ENCODE results near the gene STX4. TPM values are rescaled to one million over a fixed set of nuclear protein-coding genes. Genes with fewer than 3 reads are reported as not detected.

Gene STX4
- total and polyA plus RNA-seq, 9 of the 15 experiments (the other 6 are each of a cell fraction or from before 2014, with no cell fraction given): 3.2 to 48.0 (median 21.5) TPM

GRCh38 chr16:31032736-31033708, at the start of gene STX4 (continued):
- TF ChIP-seq, protein P1, sequence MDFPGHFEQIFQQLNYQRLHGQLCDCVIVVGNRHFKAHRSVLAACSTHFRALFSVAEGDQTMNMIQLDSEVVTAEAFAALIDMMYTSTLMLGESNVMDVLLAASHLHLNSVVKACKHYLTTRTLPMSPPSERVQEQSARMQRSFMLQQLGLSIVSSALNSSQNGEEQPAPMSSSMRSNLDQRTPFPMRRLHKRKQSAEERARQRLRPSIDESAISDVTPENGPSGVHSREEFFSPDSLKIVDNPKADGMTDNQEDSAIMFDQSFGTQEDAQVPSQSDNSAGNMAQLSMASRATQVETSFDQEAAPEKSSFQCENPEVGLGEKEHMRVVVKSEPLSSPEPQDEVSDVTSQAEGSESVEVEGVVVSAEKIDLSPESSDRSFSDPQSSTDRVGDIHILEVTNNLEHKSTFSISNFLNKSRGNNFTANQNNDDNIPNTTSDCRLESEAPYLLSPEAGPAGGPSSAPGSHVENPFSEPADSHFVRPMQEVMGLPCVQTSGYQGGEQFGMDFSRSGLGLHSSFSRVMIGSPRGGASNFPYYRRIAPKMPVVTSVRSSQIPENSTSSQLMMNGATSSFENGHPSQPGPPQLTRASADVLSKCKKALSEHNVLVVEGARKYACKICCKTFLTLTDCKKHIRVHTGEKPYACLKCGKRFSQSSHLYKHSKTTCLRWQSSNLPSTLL (IDR thresholded peaks at IDR 0.05): no peak
- 0 out of 2 replicates have a peak, but pooled peaks have one; percentile 56 for TF ChIP-seq ZNF431 (CRISPR knock-in tag; IDR thresholded peaks at IDR 0.05)
- TF ChIP-seq PTRF (tag; IDR thresholded peaks at IDR 0.05): no peak
- TF ChIP-seq SNAPC5 (CRISPR knock-in tag; IDR thresholded peaks at IDR 0.05): no peak
- TF ChIP-seq ZBTB49 (CRISPR knock-in tag; IDR thresholded peaks at IDR 0.05; ENCODE audit: borderline replicate concordance): no peak
- TF ChIP-seq ZBTB11 (CRISPR knock-in tag; IDR thresholded peaks at IDR 0.05): peak in 1 of 3 experiments; percentile 94; a peak in 2 of 6 replicates
- TF ChIP-seq HDAC1 (IDR thresholded peaks at IDR 0.05): peak in 1 of 2 experiments; percentile 90; a peak in 2 of 4 replicates
- no peak for TF ChIP-seq ZNF695 (CRISPR knock-in tag; IDR thresholded peaks at IDR 0.05)
- TF ChIP-seq SIN3A (IDR thresholded peaks at IDR 0.05; ENCODE audit: borderline replicate concordance in 2 of 2, control insufficient read depth in 1 of 2, low read depth in 2 of 2, low read length in 2 of 2): peak; percentile 25 to 82; a peak in 1 of 4 replicates
- no peak for TF ChIP-seq CEBPB (tag; IDR thresholded peaks at IDR 0.05)
- no peak for TF ChIP-seq IFI16 (CRISPR knock-in tag; IDR thresholded peaks at IDR 0.05)
- no peak for TF ChIP-seq YBX1 (IDR thresholded peaks at IDR 0.05)
- TF ChIP-seq, protein P2, sequence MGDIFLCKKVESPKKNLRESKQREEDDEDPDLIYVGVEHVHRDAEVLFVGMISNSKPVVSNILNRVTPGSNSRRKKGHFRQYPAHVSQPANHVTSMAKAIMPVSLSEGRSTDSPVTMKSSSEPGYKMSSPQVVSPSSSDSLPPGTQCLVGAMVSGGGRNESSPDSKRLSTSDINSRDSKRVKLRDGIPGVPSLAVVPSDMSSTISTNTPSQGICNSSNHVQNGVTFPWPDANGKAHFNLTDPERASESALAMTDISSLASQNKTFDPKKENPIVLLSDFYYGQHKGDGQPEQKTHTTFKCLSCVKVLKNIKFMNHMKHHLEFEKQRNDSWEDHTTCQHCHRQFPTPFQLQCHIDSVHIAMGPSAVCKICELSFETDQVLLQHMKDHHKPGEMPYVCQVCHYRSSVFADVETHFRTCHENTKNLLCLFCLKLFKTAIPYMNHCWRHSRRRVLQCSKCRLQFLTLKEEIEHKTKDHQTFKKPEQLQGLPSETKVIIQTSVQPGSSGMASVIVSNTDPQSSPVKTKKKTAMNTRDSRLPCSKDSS (IDR thresholded peaks at IDR 0.05; ENCODE audit: low read depth, partially characterized antibody): no peak
- TF ChIP-seq ZC3H11A (IDR thresholded peaks at IDR 0.05; ENCODE audit: low read depth, low read length): 0 out of 2 replicates have a peak, but pooled peaks have one; percentile 26
- no peak for TF ChIP-seq SMAD1 (IDR thresholded peaks at IDR 0.05; ENCODE audit: low read depth, low read length, partially characterized antibody)
- no peak for TF ChIP-seq CREBBP (IDR thresholded peaks at IDR 0.05; ENCODE audit: low read depth, low read length)

All from K562 (cell line).